Neural progenitor cell (in vitro differentiated cells): ENCODE data around the gene HPRT1. TPM values are rescaled to one million over a fixed set of nuclear protein-coding genes. Genes with fewer than 3 reads are reported as not detected.

Source experiments
- DNase-seq: peaks from one replicate; pipeline ENCODE4 v3.0.0-alpha.2; 2016; ENCODE audit warnings: low spot score
- H2AFZ ChIP-seq: fragments of 200-600 bp; sonication (generic); replicated peaks from 2 replicates; pipeline ENCODE4 v1.6.1; 2016; ENCODE audit warnings: antibody characterized with exemption
- H3F3A ChIP-seq: fragments of 200-600 bp; sonication (generic); 2 replicates; pipeline ENCODE4 v1.6.1; 2016; ENCODE audit warnings: antibody characterized with exemption, low read depth
- H3K27ac ChIP-seq: fragments of 200-600 bp; sonication (generic); 2 replicates; pipeline ENCODE4 v1.5.1; 2016; ENCODE audit warnings: mild to moderate bottlenecking
- H3K27me3 ChIP-seq: fragments of 200-600 bp; sonication (generic); 2 replicates; pipeline ENCODE4 v1.6.1; 2016; ENCODE audit warnings: mild to moderate bottlenecking, moderate library complexity
- H3K36me3 ChIP-seq: fragments of 200-600 bp; sonication (generic); 2 replicates; pipeline ENCODE4 v1.5.1; 2016
- H3K4me1 ChIP-seq: fragments of 200-600 bp; sonication (generic); 2 replicates; pipeline ENCODE4 v1.6.1; 2016; ENCODE audit warnings: mixed run types
- H3K4me2 ChIP-seq: fragments of 200-600 bp; sonication (generic); 2 replicates; pipeline ENCODE4 v1.6.1; 2016
- H3K4me3 ChIP-seq: fragments of 200-600 bp; sonication (generic); 2 replicates; pipeline ENCODE4 v1.5.1; 2016
- H3K79me2 ChIP-seq: fragments of 200-600 bp; sonication (generic); 2 replicates; pipeline ENCODE4 v1.6.1; 2016; ENCODE audit warnings: low read depth
- H3K9ac ChIP-seq: fragments of 200-600 bp; sonication (generic); 2 replicates; pipeline ENCODE4 v1.6.1; 2016
- H3K9me3 ChIP-seq: fragments of 200-600 bp; sonication (generic); 2 replicates; pipeline ENCODE4 v1.5.1; 2016; ENCODE audit warnings: low read depth
- H4K20me1 ChIP-seq: fragments of 200-600 bp; sonication (generic); 2 replicates; pipeline ENCODE4 v1.6.1; 2016; ENCODE audit warnings: low read depth
- H3K27ac Mint-ChIP-seq: 3 replicates; pipeline ENCODE4 v1.8.0; 2021; ENCODE audit warnings: mixed read lengths
- H3K27me3 Mint-ChIP-seq: 2 replicates; pipeline ENCODE4 v1.8.0; 2022; ENCODE audit warnings: low read depth, mild to moderate bottlenecking, inconsistent platforms, moderate library complexity, mixed read lengths; ENCODE audit not compliant: insufficient read depth
- H3K36me3 Mint-ChIP-seq: 3 replicates; pipeline ENCODE4 v1.8.0; 2021; ENCODE audit warnings: mixed read lengths
- H3K4me1 Mint-ChIP-seq: 3 replicates; pipeline ENCODE4 v1.8.0; 2021; ENCODE audit warnings: mixed read lengths
- H3K4me3 Mint-ChIP-seq: 3 replicates; pipeline ENCODE4 v1.8.0; 2021; ENCODE audit warnings: mild to moderate bottlenecking, moderate library complexity, mixed read lengths
- H3K9me3 Mint-ChIP-seq: 3 replicates; pipeline ENCODE4 v1.8.0; 2020; ENCODE audit warnings: mixed read lengths
- CTCF ChIP-seq: fragments of 200-600 bp; sonication (generic); IDR thresholded peaks from 2 replicates; pipeline ENCODE4 v1.5.1; 2017; ENCODE audit warnings: antibody characterized with exemption, mild to moderate bottlenecking
- EZH2 ChIP-seq: fragments of 200-600 bp; sonication (generic); IDR thresholded peaks from 2 replicates; pipeline ENCODE4 v1.6.1; 2017; ENCODE audit warnings: antibody characterized with exemption, mild to moderate bottlenecking, moderate library complexity
- EZH2phosphoT487 ChIP-seq: fragments of 200-600 bp; sonication (generic); IDR thresholded peaks from 2 replicates; pipeline ENCODE4 v1.6.1; 2017; ENCODE audit warnings: antibody characterized with exemption
- total RNA-seq: library from RNA; depleted of rRNA; stranded (reverse); fragments of >200 nt; gene quantifications from 2 replicates; pipeline ENCODE4 v1.2.3, GENCODE V29; 2015; ENCODE audit warnings: low replicate concordance

Gene HPRT1
- total RNA-seq, 1 donor from 2014 or later: 20.9 TPM

GRCh38 chrX:134502686-134503085 lies 42.7 kb downstream of the HPRT1 start:
- peaks cover 36% of the 10 kb centered on the region for H3K36me3 Mint-ChIP-seq
- no peak overlapping the region for H3K4me2 ChIP-seq
- no peaks in the 10 kb centered on the region for H3K4me1 Mint-ChIP-seq

GRCh38 chrX:134512566-134512965 lies 52.6 kb downstream of the HPRT1 start:
- H4K20me1 ChIP-seq: no peaks in the 10 kb centered on the region
- Mint-ChIP-seq H3K27me3 (no peaks in the 10 kb centered on the region), H3K9me3 (no peaks in the 10 kb centered on the region), H3K4me3 (no peak overlapping the region), H3K27ac (peak overlapping the region; percentile 84), H3K36me3 (peaks cover 9% of the 10 kb centered on the region), H3K4me1 (peaks cover 14% of the 10 kb centered on the region)
- H3K4me3 ChIP-seq: no peak overlapping the region
- H2AFZ ChIP-seq: no peak overlapping the region
- no peaks in the 10 kb centered on the region for H3K27me3 ChIP-seq
- H3K27ac ChIP-seq: no peak overlapping the region
- no peaks in the 10 kb centered on the region for H3K79me2 ChIP-seq
- H3K4me1 ChIP-seq: no peaks in the 10 kb centered on the region
- H3K9ac ChIP-seq: no peak overlapping the region
- no peak overlapping the region for H3K4me2 ChIP-seq
- no peak for DNase-seq
- no peaks in the 10 kb centered on the region for H3K9me3 ChIP-seq
- TF ChIP-seq EZH2phosphoT487 (no peak), CTCF (no peak), EZH2 (no peak)
- no peaks in the 10 kb centered on the region for H3K36me3 ChIP-seq
- no peaks in the 10 kb centered on the region for H3F3A ChIP-seq

More at GRCh38 chrX:134502686-134503085, 42.7 kb downstream of the HPRT1 start:
- Histone ChIP-seq H3K79me2 (no peaks in the 10 kb centered on the region), H2AFZ (no peak overlapping the region), H3K27me3 (no peaks in the 10 kb centered on the region), H3K4me3 (no peak overlapping the region), H3K36me3 (no peaks in the 10 kb centered on the region), H3F3A (no peaks in the 10 kb centered on the region), H3K4me1 (no peaks in the 10 kb centered on the region), H3K9ac (no peak overlapping the region), H3K9me3 (no peaks in the 10 kb centered on the region), H3K27ac (no peak overlapping the region), H4K20me1 (no peaks in the 10 kb centered on the region)
- TF ChIP-seq EZH2 (no peak), EZH2phosphoT487 (no peak), CTCF (no peak)
- Mint-ChIP-seq H3K4me3 (no peak overlapping the region), H3K9me3 (no peaks in the 10 kb centered on the region), H3K27me3 (no peaks in the 10 kb centered on the region), H3K27ac (no peak overlapping the region)
- DNase-seq: no peak

GRCh38 chrX:134513091-134513490 lies 53.1 kb downstream of the HPRT1 start:
- TF ChIP-seq CTCF (no peak), EZH2 (no peak), EZH2phosphoT487 (no peak)
- no peaks in the 10 kb centered on the region for H3K9me3 Mint-ChIP-seq
- no peaks in the 10 kb centered on the region for H3K36me3 ChIP-seq
- no peak overlapping the region for H3K9ac ChIP-seq
- DNase-seq: no peak
- peak overlapping the region; percentile 34 for H3K27ac Mint-ChIP-seq
- H3K27me3 Mint-ChIP-seq: no peaks in the 10 kb centered on the region
- no peaks in the 10 kb centered on the region for H3F3A ChIP-seq
- H3K4me1 ChIP-seq: no peaks in the 10 kb centered on the region
- H4K20me1 ChIP-seq: no peaks in the 10 kb centered on the region
- peaks cover 14% of the 10 kb centered on the region for H3K4me1 Mint-ChIP-seq
- no peak overlapping the region for H3K27ac ChIP-seq
- no peaks in the 10 kb centered on the region for H3K27me3 ChIP-seq
- H3K79me2 ChIP-seq: no peaks in the 10 kb centered on the region
- no peak overlapping the region for H3K4me2 ChIP-seq
- no peak overlapping the region for H3K4me3 Mint-ChIP-seq
- no peak overlapping the region for H3K4me3 ChIP-seq
- no peak overlapping the region for H2AFZ ChIP-seq
- H3K36me3 Mint-ChIP-seq: peaks cover 9% of the 10 kb centered on the region
- no peaks in the 10 kb centered on the region for H3K9me3 ChIP-seq
